Astrocyte (in vitro differentiated cells and primary cell): ENCODE data around the gene CETN3. TPM values are rescaled to one million over a fixed set of nuclear protein-coding genes. Genes with fewer than 3 reads are reported as not detected.

Experiments used
- DNase-seq: peaks from one replicate; pipeline ENCODE4 v3.0.0-alpha.2; 2010; ENCODE audit warnings: low read depth
- FAIRE-seq: peaks from 2 replicates; lab custom pipeline; 2011; peaks lifted over from hg19 to GRCh38; lab: Jason Lieb, UNC
- H2AFZ ChIP-seq: 2 replicates; pipeline ENCODE4 v1.6.0; 2012; ENCODE audit warnings: low read depth, low read length, inconsistent platforms
- H3K27ac ChIP-seq: 2 replicates; pipeline ENCODE4 v1.5.1; 2011; ENCODE audit warnings: low read depth, low read length, inconsistent platforms
- H3K27me3 ChIP-seq: 2 replicates; pipeline ENCODE4 v1.6.0; 2011; ENCODE audit warnings: low read length, inconsistent platforms; ENCODE audit not compliant: insufficient read depth
- H3K36me3 ChIP-seq: 2 replicates; pipeline ENCODE4 v1.5.1; 2011; ENCODE audit warnings: low read length, inconsistent platforms; ENCODE audit not compliant: insufficient read depth
- H3K4me1 ChIP-seq: 2 replicates; pipeline ENCODE4 v1.5.1; 2011; ENCODE audit warnings: low read length, inconsistent platforms; ENCODE audit not compliant: insufficient read depth
- H3K4me2 ChIP-seq: 2 replicates; pipeline ENCODE4 v1.6.0; 2012; ENCODE audit warnings: low read length, inconsistent platforms
- H3K4me3 ChIP-seq: 2 replicates; pipeline ENCODE4 v1.5.1; 2011; ENCODE audit warnings: low read depth, mild to moderate bottlenecking, low read length, inconsistent platforms; ENCODE audit not compliant: insufficient read depth
- H3K79me2 ChIP-seq: 2 replicates; pipeline ENCODE4 v1.6.0; 2012; ENCODE audit warnings: mild to moderate bottlenecking, low read length, inconsistent platforms; ENCODE audit not compliant: insufficient read depth
- H3K9ac ChIP-seq: 2 replicates; pipeline ENCODE4 v1.6.0; 2012; ENCODE audit warnings: mild to moderate bottlenecking, low read length, inconsistent platforms
- H3K9me3 ChIP-seq: 2 replicates; pipeline ENCODE4 v1.5.1; 2012; ENCODE audit warnings: low read depth, mild to moderate bottlenecking, low read length, inconsistent platforms; ENCODE audit not compliant: insufficient read depth
- H4K20me1 ChIP-seq: 2 replicates; pipeline ENCODE4 v1.6.0; 2012; ENCODE audit warnings: low read length, inconsistent platforms; ENCODE audit not compliant: insufficient read depth
- H3K27ac Mint-ChIP-seq: one replicate; pipeline ENCODE4 v1.8.0; 2021; ENCODE audit warnings: mild to moderate bottlenecking, mixed read lengths; ENCODE audit not compliant: unreplicated experiment
- H3K27me3 Mint-ChIP-seq: one replicate; pipeline ENCODE4 v1.8.0; 2021; ENCODE audit warnings: low read depth, mixed read lengths; ENCODE audit not compliant: unreplicated experiment
- H3K36me3 Mint-ChIP-seq: one replicate; pipeline ENCODE4 v1.8.0; 2021; ENCODE audit warnings: low read depth, mixed read lengths; ENCODE audit not compliant: unreplicated experiment
- H3K4me1 Mint-ChIP-seq: one replicate; pipeline ENCODE4 v1.8.0; 2021; ENCODE audit warnings: low read depth, mixed read lengths; ENCODE audit not compliant: unreplicated experiment
- H3K4me3 Mint-ChIP-seq: one replicate; pipeline ENCODE4 v1.8.0; 2021; ENCODE audit warnings: mild to moderate bottlenecking, moderate library complexity, mixed read lengths; ENCODE audit not compliant: unreplicated experiment
- H3K9me3 Mint-ChIP-seq: one replicate; pipeline ENCODE4 v1.8.0; 2021; ENCODE audit warnings: mild to moderate bottlenecking, mixed read lengths; ENCODE audit not compliant: unreplicated experiment
- CTCF ChIP-seq: IDR thresholded peaks from 2 replicates; pipeline ENCODE4 v1.5.1; 2011; ENCODE audit warnings: low read depth, mild to moderate bottlenecking, inconsistent platforms, low read length, moderate library complexity; ENCODE audit not compliant: insufficient read depth
- EZH2 ChIP-seq: IDR thresholded peaks from 2 replicates; pipeline ENCODE4 v1.6.1; 2012; ENCODE audit warnings: mild to moderate bottlenecking, low read length, inconsistent platforms; ENCODE audit not compliant: insufficient read depth
- total RNA-seq: library from RNA; stranded (reverse); gene quantifications from 2 replicates; pipeline ENCODE4 v1.2.1, GENCODE V29; 2021

CETN3 gene
- total RNA-seq, 1 donor from 2014 or later = 18.2 TPM

GRCh38 chr5:90424245-90424644 lies 14.7 kb upstream of the CETN3 start:
- Mint-ChIP-seq H3K9me3 (no peaks in the 10 kb centered on the region), H3K36me3 (no peaks in the 10 kb centered on the region), H3K27ac (no peak overlapping the region), H3K4me1 (peaks cover 2% of the 10 kb centered on the region), H3K4me3 (no peak overlapping the region), H3K27me3 (no peaks in the 10 kb centered on the region)
- DNase-seq = no peak
- Histone ChIP-seq H3K4me2 (no peak overlapping the region), H3K4me3 (no peak overlapping the region), H3K27ac (no peak overlapping the region), H3K79me2 (no peaks in the 10 kb centered on the region), H3K27me3 (no peaks in the 10 kb centered on the region), H3K36me3 (no peaks in the 10 kb centered on the region), H4K20me1 (no peaks in the 10 kb centered on the region), H3K4me1 (no peaks in the 10 kb centered on the region), H3K9ac (no peak overlapping the region), H3K9me3 (no peaks in the 10 kb centered on the region), H2AFZ (no peak overlapping the region)
- TF ChIP-seq EZH2 (no peak), CTCF (no peak)
- FAIRE-seq = no peak

GRCh38 chr5:90421136-90421535 lies 11.6 kb upstream of the CETN3 start:
- Histone ChIP-seq H3K4me3 (no peak overlapping the region), H4K20me1 (no peaks in the 10 kb centered on the region), H3K27me3 (no peaks in the 10 kb centered on the region), H2AFZ (no peak overlapping the region), H3K79me2 (no peaks in the 10 kb centered on the region), H3K9ac (no peak overlapping the region), H3K36me3 (no peaks in the 10 kb centered on the region), H3K27ac (no peak overlapping the region), H3K4me2 (no peak overlapping the region), H3K9me3 (no peaks in the 10 kb centered on the region), H3K4me1 (no peaks in the 10 kb centered on the region)
- DNase-seq (no peak), FAIRE-seq (no peak)
- TF ChIP-seq CTCF = peak; percentile 3
- no peak for TF ChIP-seq EZH2
- H3K27me3 Mint-ChIP-seq = no peaks in the 10 kb centered on the region
- no peak overlapping the region for H3K4me3 Mint-ChIP-seq
- H3K27ac Mint-ChIP-seq = no peak overlapping the region
- no peaks in the 10 kb centered on the region for H3K36me3 Mint-ChIP-seq
- no peaks in the 10 kb centered on the region for H3K4me1 Mint-ChIP-seq
- H3K9me3 Mint-ChIP-seq = no peaks in the 10 kb centered on the region

GRCh38 chr5:90418214-90418613 lies 8.7 kb upstream of the CETN3 start:
- no peaks in the 10 kb centered on the region for H3K4me1 ChIP-seq
- Mint-ChIP-seq H3K27me3 (no peaks in the 10 kb centered on the region), H3K27ac (no peak overlapping the region), H3K36me3 (no peaks in the 10 kb centered on the region), H3K9me3 (no peaks in the 10 kb centered on the region), H3K4me3 (no peak overlapping the region), H3K4me1 (no peaks in the 10 kb centered on the region)
- no peak overlapping the region for H3K27ac ChIP-seq
- no peak overlapping the region for H3K9ac ChIP-seq
- H3K79me2 ChIP-seq = no peaks in the 10 kb centered on the region
- H3K9me3 ChIP-seq = no peaks in the 10 kb centered on the region
- DNase-seq (no peak), FAIRE-seq (no peak)
- H3K27me3 ChIP-seq = no peaks in the 10 kb centered on the region
- H2AFZ ChIP-seq = no peak overlapping the region
- H3K4me2 ChIP-seq = no peak overlapping the region
- TF ChIP-seq EZH2 = no peak
- no peak for TF ChIP-seq CTCF
- H3K36me3 ChIP-seq = no peaks in the 10 kb centered on the region
- no peaks in the 10 kb centered on the region for H4K20me1 ChIP-seq
- no peak overlapping the region for H3K4me3 ChIP-seq
